ENCODE results near the gene EPB41L5. TPM values are rescaled to one million over a fixed set of nuclear protein-coding genes. Genes with fewer than 3 reads are reported as not detected.
"Not testable (repeated sequence)": the region's sequence is repeated elsewhere in the genome, so short reads cannot be mapped to it uniquely, and the experiment has no call there.

Gene EPB41L5
- total and polyA plus RNA-seq, 11 donors: 3.1 to 16.9 (median 9.8) TPM

DNA sequence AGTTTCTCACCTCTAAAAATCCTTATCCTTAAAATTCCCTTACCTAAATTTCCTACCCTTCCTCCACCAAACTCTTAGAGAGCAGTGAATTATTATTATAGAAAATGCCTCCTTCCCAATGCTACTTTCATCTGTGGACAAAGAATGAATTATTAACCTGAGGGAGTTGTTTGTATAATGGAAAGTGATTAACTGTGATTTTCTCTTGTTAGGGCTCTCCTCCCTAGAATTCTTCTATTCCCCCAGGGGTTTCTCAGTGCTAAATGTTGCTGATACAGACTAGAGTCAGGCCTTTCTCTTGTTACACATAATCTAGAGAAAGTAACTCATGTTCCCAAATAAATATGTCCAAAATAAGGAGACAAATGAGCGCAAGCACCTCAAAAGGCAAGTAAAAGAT is 23.3 kb downstream of the EPB41L5 start:
- no peak for DNase-seq
- intact Hi-C loops (cut with DNase I): no loop called here
- peaks cover 0 to 6% (median 0%) of the 10 kb centered on the region in 12 donors for H3K4me1 ChIP-seq
- no peak for TF ChIP-seq POLR2A (IDR thresholded peaks at IDR 0.05)
- TF ChIP-seq, protein P1, sequence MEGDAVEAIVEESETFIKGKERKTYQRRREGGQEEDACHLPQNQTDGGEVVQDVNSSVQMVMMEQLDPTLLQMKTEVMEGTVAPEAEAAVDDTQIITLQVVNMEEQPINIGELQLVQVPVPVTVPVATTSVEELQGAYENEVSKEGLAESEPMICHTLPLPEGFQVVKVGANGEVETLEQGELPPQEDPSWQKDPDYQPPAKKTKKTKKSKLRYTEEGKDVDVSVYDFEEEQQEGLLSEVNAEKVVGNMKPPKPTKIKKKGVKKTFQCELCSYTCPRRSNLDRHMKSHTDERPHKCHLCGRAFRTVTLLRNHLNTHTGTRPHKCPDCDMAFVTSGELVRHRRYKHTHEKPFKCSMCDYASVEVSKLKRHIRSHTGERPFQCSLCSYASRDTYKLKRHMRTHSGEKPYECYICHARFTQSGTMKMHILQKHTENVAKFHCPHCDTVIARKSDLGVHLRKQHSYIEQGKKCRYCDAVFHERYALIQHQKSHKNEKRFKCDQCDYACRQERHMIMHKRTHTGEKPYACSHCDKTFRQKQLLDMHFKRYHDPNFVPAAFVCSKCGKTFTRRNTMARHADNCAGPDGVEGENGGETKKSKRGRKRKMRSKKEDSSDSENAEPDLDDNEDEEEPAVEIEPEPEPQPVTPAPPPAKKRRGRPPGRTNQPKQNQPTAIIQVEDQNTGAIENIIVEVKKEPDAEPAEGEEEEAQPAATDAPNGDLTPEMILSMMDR (IDR thresholded peaks at IDR 0.05): no peak
- H3K9me3 ChIP-seq: peaks cover 0 to 3% (median 0%) of the 10 kb centered on the region in 12 donors
- no peaks in the 10 kb centered on the region for H3K36me3 ChIP-seq
- H3K4me3 ChIP-seq: no peak overlapping the region
- no peak overlapping the region for H3K27ac ChIP-seq
- H3K27me3 ChIP-seq: no peaks in the 10 kb centered on the region
- ATAC-seq: no peak
- WGBS, 4 donors: 88 to 94% (median 89%) methylated on average over 1 of the region's 1 CpG

DNA sequence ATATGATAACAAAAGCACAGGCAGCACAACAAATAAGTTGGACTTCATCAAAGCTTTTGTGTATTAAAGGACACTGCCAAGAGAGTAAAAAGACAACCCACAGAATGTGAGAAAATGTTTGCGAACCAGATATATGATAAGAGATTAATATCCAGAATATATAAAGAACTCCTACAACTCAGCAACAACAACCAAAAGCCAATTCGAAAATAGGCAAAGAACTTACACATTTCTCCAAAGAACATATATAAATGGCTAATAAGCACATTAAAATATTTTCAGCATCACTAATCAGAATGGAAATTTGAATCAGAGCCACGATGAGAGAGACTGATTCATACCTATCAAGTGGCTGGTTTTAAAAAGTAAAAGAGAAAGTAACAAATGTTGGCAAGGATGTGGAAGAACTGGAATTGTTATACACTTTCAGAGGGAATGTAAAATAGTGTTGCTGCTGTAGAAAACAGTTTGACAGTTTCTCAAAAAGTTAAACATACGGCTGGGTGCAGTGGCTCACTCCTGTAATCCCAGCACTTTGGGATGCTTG is 25.2 kb downstream of the EPB41L5 start:
- Histone ChIP-seq H3K9me3 (peaks cover 0 to 3% (median 0%) of the 10 kb centered on the region in 12 donors), H3K27me3 (no peaks in the 10 kb centered on the region), H3K4me1 (peaks cover 0 to 14% (median 3%) of the 10 kb centered on the region in 12 donors), H3K36me3 (no peaks in the 10 kb centered on the region), H3K27ac (no peak overlapping the region), H3K4me3 (no peak overlapping the region)
- ATAC-seq: no peak
- intact Hi-C loops (cut with DNase I): no loop called here
- 76 to 86% (median 79%) methylated on average over 4 of the region's 4 CpGs for WGBS, 4 donors
- no peak for TF ChIP-seq POLR2A (IDR thresholded peaks at IDR 0.05)
- TF ChIP-seq, protein P1 (IDR thresholded peaks at IDR 0.05): no peak
- DNase-seq: no peak

DNA sequence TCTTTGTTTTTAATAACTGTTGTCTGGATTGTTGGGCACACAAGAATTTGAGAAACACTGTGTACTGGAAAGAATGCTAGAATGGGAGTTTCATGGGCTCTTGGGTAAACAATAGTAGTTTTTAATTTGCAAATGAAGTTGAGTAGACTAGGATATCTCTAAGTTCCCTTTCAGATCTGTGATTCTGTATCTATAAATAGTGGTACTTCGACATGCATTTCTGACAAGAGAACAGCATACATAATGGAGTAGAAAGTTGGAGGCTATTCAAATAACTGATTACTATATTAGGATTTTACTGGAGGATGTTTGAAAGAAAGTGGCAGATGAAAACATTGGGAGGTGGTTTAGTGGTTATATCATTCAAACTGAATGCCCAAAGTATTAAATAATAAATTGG is 29.5 kb downstream of the EPB41L5 start:
- TF ChIP-seq, protein P1 (IDR thresholded peaks at IDR 0.05): no peak
- no peaks in the 10 kb centered on the region for H3K27me3 ChIP-seq
- H3K4me3 ChIP-seq: no peak overlapping the region
- ATAC-seq (peak in 3 of 4 donors; percentile 37 to 72 (median 62)), DNase-seq (no peak)
- peaks cover 0 to 17% (median 0%) of the 10 kb centered on the region in 9 donors for H3K36me3 ChIP-seq
- peak overlapping the region in 4 of 12 donors; percentile 4 to 26 (median 10) for H3K27ac ChIP-seq
- intact Hi-C loops (cut with DNase I): no loop called here
- WGBS, 4 donors: 11 to 29% (median 20%) methylated on average over 1 of the region's 1 CpG
- peaks cover 0 to 14% (median 4%) of the 10 kb centered on the region in 12 donors for H3K9me3 ChIP-seq
- peaks cover 0 to 15% (median 3%) of the 10 kb centered on the region in 12 donors for H3K4me1 ChIP-seq

DNA sequence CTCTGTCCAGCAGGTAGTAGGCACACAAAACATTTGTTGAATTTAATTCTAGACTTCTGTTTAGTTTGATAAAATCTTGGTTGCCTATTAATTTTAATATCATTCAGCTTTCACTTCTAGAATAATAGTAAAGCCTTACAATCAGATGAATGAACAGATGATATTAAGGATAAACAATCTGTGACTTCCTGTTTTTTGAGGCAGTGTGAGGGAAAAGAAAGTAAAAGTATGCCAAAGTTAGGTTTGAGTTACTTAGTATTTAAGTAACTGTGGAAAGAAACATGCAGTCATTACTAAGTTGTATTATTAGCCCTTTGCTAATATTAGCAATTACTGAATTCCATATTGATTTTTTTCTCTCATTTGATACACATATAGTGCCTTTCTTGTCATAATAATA is 31.5 kb downstream of the EPB41L5 start:
- DNase-seq (no peak), ATAC-seq (no peak)
- peaks cover 0 to 15% (median 3%) of the 10 kb centered on the region in 12 donors for H3K4me1 ChIP-seq
- H3K27me3 ChIP-seq: no peaks in the 10 kb centered on the region
- no peak overlapping the region for H3K4me3 ChIP-seq
- H3K27ac ChIP-seq: peak overlapping the region in 1 of 12 donors; percentile 34
- intact Hi-C loops (cut with DNase I): no loop called here
- H3K9me3 ChIP-seq: peaks cover 0 to 21% (median 4%) of the 10 kb centered on the region in 12 donors
- TF ChIP-seq, protein P1 (IDR thresholded peaks at IDR 0.05): no peak
- no peak for TF ChIP-seq POLR2A (IDR thresholded peaks at IDR 0.05)
- H3K36me3 ChIP-seq: peaks cover 0 to 17% (median 0%) of the 10 kb centered on the region in 9 donors

DNA sequence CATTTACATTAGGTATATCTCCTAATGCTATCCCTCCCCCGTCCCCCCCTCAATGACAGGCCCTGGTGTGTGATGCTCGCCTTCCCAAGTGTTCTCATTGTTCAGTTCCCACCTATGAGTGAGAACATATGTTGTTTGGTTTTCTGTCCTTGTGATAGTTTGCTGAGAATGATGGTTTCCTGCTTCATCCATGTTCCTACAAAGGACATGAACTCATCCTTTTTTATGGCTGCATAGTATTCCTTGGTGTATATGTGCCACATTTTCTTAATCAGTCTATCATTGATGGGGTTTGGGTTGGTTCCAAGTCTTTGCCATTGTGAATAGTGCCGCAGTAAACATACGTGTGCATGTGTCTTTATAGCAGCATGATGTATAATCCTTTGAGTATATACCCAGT is 32.9 kb downstream of the EPB41L5 start:
- DNase-seq; H3K27ac ChIP-seq; intact Hi-C loops (cut with DNase I); H3K4me3 ChIP-seq; ATAC-seq; H3K27me3 ChIP-seq: not testable (repeated sequence)
- 97 to 99% (median 98%) methylated on average over 4 of the region's 4 CpGs for WGBS, 4 donors
- Histone ChIP-seq H3K36me3 (peaks cover 0 to 17% (median 0%) of the 10 kb centered on the region in 9 donors), H3K4me1 (peaks cover 0 to 15% (median 3%) of the 10 kb centered on the region in 12 donors), H3K9me3 (peaks cover 0 to 22% (median 4%) of the 10 kb centered on the region in 12 donors)

DNA sequence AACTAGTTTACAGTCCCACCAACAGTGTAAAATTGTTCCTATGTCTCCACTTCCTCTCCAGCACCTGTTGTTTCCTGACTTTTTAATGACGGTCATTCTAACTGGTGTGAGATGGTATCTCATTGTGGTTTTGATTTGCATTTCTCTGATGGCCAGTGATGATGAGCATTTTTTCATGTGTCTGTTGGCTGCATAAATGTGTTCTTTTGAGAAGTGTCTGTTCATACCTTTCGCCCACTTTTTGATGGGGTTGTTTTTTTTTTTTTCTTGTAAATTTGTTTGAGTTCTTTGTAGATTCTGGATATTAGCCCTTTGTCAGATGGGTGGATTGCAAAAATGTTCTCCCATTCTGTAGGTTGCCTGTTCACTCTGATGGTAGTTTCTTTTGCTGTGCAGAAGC is 33.4 kb downstream of the EPB41L5 start:
- Histone ChIP-seq H3K4me1 (peaks cover 0 to 15% (median 3%) of the 10 kb centered on the region in 12 donors), H3K36me3 (peaks cover 0 to 17% (median 0%) of the 10 kb centered on the region in 9 donors), H3K9me3 (peaks cover 0 to 26% (median 5%) of the 10 kb centered on the region in 12 donors)
- H3K4me3 ChIP-seq; ATAC-seq; DNase-seq; H3K27me3 ChIP-seq; intact Hi-C loops (cut with DNase I); H3K27ac ChIP-seq: not testable (repeated sequence)
- WGBS, 4 donors: 91 to 94% (median 93%) methylated on average over 2 of the region's 2 CpGs
